HepG2 (cell line): Measurements from ENCODE around the gene CTRL. TPM values are rescaled to one million over a fixed set of nuclear protein-coding genes. Genes with fewer than 3 reads are reported as not detected.

Experiments
- ESRRA ChIP-seq: sonication (generic); formaldehyde crosslinking; IDR thresholded peaks from 2 replicates; pipeline ENCODE4 v1.5.1; 2020; ENCODE audit warnings: mild to moderate bottlenecking, low read depth, missing genetic modification reagents
- FOXJ3 ChIP-seq: sonication (generic); formaldehyde crosslinking; IDR thresholded peaks from 2 replicates; pipeline ENCODE4 v1.4.0; 2020; ENCODE audit warnings: missing genetic modification reagents, mild to moderate bottlenecking, borderline replicate concordance
- JDP2 ChIP-seq: sonication (generic); formaldehyde crosslinking; IDR thresholded peaks from 2 replicates; pipeline ENCODE4 v1.8.1; 2022; ENCODE audit warnings: missing genetic modification reagents, borderline replicate concordance
- MATR3 ChIP-seq: sonication (generic); formaldehyde crosslinking; IDR thresholded peaks from 2 replicates; pipeline ENCODE4 v1.4.0; 2020; ENCODE audit warnings: missing genetic modification reagents
- PAX8 ChIP-seq: sonication (generic); formaldehyde crosslinking; IDR thresholded peaks from 2 replicates; pipeline ENCODE4 v1.8.0; 2022; ENCODE audit warnings: mild to moderate bottlenecking, missing genetic modification reagents, borderline replicate concordance
- SAP130 ChIP-seq: IDR thresholded peaks from 2 replicates; pipeline ENCODE4 v1.6.1; 2016; ENCODE audit warnings: low read depth
- TP53 ChIP-seq: sonication (generic); formaldehyde crosslinking; conservative IDR thresholded peaks from 2 replicates; pipeline ENCODE4 v1.4.0; 2020; ENCODE audit warnings: missing genetic modification reagents
- ZC3H13 ChIP-seq: sonication (generic); formaldehyde crosslinking; IDR thresholded peaks from 2 replicates; pipeline ENCODE4 v1.8.1; 2023; ENCODE audit warnings: mild to moderate bottlenecking, missing genetic modification reagents, moderate library complexity
- ZNF30 ChIP-seq: sonication (generic); formaldehyde crosslinking; IDR thresholded peaks from 2 replicates; pipeline ENCODE4 v1.5.0; 2020; ENCODE audit warnings: mild to moderate bottlenecking, missing genetic modification reagents
- ZNF746 ChIP-seq: sonication (generic); formaldehyde crosslinking; IDR thresholded peaks from 2 replicates; pipeline ENCODE4 v1.8.0; 2022; ENCODE audit warnings: mild to moderate bottlenecking, missing genetic modification reagents
- ZSCAN12 ChIP-seq: sonication (generic); formaldehyde crosslinking; IDR thresholded peaks from 2 replicates; pipeline ENCODE4 v1.9.0; 2021; ENCODE audit warnings: mild to moderate bottlenecking, missing genetic modification reagents
- polyA plus RNA-seq, 8 experiments: library from polyadenylated mRNA; depleted of rRNA in 3 of 8; stranded (reverse) in 7 of 8; unstranded in 1 of 8; fragments of >200 nt; fragmentation: Illumina TruSeq in 4 of 8; extraction: Trizol in 4 of 8; gene quantifications; 2 replicates each; pipeline versions ENCODE4 v1.2.1 to v1.2.3, GENCODE V29; 2011 to 2016; ENCODE audit warnings: low read depth in 4 of 8, missing spikeins in 1 of 8, mixed read lengths in 1 of 8; ENCODE audit not compliant: insufficient read depth in 1 of 8
- total RNA-seq, 5 experiments: library from RNA; depleted of rRNA; stranded (reverse); fragments of >200 nt; fragmentation: Illumina TruSeq; extraction: Trizol; gene quantifications; 2 replicates each; pipeline ENCODE4 v1.2.3, GENCODE V29; 2016; ENCODE audit warnings: low read depth in 1 of 5
- TF ChIP-seq, protein P1 (sequence below): IDR thresholded peaks from 2 replicates; pipeline ENCODE4 v1.6.1; 2016; ENCODE audit warnings: low read depth
- TF ChIP-seq, protein P2 (sequence below): sonication (generic); formaldehyde crosslinking; IDR thresholded peaks from 2 replicates; pipeline ENCODE4 v1.4.0; 2020; ENCODE audit warnings: missing genetic modification reagents
- TF ChIP-seq, protein P3 (sequence below): sonication (generic); formaldehyde crosslinking; IDR thresholded peaks from 2 replicates; pipeline ENCODE4 v1.4.0; 2020; ENCODE audit warnings: low read depth, mild to moderate bottlenecking, missing genetic modification reagents
- TF ChIP-seq, protein P4 (sequence below): sonication (generic); formaldehyde crosslinking; IDR thresholded peaks from 2 replicates; pipeline ENCODE4 v1.4.0; 2020; ENCODE audit warnings: missing genetic modification reagents, low read depth, mild to moderate bottlenecking, borderline replicate concordance
- TF ChIP-seq, protein P5 (sequence below): sonication (generic); formaldehyde crosslinking; IDR thresholded peaks from 2 replicates; pipeline ENCODE4 v1.9.0; 2022; ENCODE audit warnings: missing genetic modification reagents, mild to moderate bottlenecking, borderline replicate concordance

The CTRL gene
- total and polyA plus RNA-seq, 2 of the 13 experiments (the other 11 are each of a cell fraction or from before 2014, with no cell fraction given): 1.9 to 2.7 TPM

DNA sequence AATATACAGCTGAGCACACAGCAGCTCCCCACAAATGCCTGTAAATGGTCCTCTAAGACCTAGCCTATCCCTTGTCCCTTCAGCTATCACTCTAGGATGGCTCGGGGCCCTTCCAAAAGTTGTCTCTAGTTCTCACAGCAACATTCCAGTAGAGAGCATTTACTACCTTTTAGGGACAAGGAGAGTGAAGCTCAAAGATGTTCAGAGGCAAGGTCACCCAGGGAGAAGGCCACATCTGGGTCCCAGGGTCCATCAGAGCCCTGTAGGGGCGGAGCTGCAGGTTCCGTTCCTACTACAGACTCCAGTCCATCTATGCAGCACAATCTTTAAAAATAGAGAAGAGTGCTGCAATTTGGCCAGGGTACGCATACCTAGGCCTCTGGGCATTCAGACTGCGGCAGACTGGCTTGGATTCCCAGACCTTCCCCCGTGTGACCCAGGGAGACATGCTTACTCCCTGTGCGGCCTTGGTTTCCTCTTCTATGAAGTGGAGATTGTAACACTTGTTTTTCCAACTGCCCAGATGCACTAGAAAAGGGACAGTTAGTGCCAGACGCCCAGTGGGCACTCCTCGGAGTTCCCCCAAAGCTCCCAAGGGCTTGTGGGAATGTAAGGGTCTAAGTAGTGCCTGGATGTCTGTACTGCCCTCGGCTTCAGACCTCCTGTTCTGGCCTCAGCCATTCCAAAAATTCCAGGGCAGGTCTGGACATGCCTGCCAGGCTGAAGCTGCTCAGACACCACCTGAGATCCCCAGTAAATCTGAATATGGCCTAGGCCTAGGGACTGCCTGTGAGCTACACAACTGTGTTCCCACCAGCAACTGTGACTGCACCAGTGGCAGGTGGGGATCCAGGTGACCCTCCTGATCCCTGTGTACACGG, 34.2 kb upstream of the CTRL start (continued):
- TF ChIP-seq, protein P1, sequence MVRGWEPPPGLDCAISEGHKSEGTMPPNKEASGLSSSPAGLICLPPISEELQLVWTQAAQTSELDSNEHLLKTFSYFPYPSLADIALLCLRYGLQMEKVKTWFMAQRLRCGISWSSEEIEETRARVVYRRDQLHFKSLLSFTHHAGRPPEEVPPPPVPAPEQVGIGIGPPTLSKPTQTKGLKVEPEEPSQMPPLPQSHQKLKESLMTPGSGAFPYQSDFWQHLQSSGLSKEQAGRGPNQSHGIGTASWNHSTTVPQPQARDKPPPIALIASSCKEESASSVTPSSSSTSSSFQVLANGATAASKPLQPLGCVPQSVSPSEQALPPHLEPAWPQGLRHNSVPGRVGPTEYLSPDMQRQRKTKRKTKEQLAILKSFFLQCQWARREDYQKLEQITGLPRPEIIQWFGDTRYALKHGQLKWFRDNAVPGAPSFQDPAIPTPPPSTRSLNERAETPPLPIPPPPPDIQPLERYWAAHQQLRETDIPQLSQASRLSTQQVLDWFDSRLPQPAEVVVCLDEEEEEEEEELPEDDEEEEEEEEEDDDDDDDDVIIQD (CRISPR knock-in tag): no peak
- TF ChIP-seq FOXJ3 (no peak), JDP2 (CRISPR knock-in tag) (no peak), MATR3 (CRISPR knock-in tag) (no peak), PAX8 (CRISPR knock-in tag) (0 out of 2 replicates have a peak, but pooled peaks have one; percentile 21), ZSCAN12 (no peak), ZNF746 (CRISPR knock-in tag) (peak; percentile 26; the same call in 1 of the 2 replicates), SAP130 (CRISPR knock-in tag) (peak; percentile 27), ESRRA (CRISPR knock-in tag) (peak; percentile 84), ZC3H13 (CRISPR knock-in tag) (no peak), ZNF30 (CRISPR knock-in tag) (0 out of 2 replicates have a peak, but pooled peaks have one; percentile 25), TP53 (CRISPR knock-in tag) (peak; percentile 99)
- TF ChIP-seq, protein P2, sequence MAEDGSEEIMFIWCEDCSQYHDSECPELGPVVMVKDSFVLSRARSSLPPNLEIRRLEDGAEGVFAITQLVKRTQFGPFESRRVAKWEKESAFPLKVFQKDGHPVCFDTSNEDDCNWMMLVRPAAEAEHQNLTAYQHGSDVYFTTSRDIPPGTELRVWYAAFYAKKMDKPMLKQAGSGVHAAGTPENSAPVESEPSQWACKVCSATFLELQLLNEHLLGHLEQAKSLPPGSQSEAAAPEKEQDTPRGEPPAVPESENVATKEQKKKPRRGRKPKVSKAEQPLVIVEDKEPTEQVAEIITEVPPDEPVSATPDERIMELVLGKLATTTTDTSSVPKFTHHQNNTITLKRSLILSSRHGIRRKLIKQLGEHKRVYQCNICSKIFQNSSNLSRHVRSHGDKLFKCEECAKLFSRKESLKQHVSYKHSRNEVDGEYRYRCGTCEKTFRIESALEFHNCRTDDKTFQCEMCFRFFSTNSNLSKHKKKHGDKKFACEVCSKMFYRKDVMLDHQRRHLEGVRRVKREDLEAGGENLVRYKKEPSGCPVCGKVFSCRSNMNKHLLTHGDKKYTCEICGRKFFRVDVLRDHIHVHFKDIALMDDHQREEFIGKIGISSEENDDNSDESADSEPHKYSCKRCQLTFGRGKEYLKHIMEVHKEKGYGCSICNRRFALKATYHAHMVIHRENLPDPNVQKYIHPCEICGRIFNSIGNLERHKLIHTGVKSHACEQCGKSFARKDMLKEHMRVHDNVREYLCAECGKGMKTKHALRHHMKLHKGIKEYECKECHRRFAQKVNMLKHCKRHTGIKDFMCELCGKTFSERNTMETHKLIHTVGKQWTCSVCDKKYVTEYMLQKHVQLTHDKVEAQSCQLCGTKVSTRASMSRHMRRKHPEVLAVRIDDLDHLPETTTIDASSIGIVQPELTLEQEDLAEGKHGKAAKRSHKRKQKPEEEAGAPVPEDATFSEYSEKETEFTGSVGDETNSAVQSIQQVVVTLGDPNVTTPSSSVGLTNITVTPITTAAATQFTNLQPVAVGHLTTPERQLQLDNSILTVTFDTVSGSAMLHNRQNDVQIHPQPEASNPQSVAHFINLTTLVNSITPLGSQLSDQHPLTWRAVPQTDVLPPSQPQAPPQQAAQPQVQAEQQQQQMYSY (CRISPR knock-in tag): peak; percentile 86
- TF ChIP-seq, protein P3, sequence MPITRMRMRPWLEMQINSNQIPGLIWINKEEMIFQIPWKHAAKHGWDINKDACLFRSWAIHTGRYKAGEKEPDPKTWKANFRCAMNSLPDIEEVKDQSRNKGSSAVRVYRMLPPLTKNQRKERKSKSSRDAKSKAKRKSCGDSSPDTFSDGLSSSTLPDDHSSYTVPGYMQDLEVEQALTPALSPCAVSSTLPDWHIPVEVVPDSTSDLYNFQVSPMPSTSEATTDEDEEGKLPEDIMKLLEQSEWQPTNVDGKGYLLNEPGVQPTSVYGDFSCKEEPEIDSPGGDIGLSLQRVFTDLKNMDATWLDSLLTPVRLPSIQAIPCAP (CRISPR knock-in tag): 0 out of 2 replicates have a peak, but pooled peaks have one; percentile 48
- TF ChIP-seq, protein P4, sequence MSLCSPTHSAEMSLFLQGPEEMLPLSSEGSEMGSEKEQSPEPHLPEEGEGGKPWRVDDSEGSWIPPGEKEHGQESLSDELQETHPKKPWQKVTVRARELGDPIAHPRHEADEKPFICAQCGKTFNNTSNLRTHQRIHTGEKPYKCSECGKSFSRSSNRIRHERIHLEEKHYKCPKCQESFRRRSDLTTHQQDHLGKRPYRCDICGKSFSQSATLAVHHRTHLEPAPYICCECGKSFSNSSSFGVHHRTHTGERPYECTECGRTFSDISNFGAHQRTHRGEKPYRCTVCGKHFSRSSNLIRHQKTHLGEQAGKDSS (CRISPR knock-in tag): no peak
- TF ChIP-seq, protein P5, sequence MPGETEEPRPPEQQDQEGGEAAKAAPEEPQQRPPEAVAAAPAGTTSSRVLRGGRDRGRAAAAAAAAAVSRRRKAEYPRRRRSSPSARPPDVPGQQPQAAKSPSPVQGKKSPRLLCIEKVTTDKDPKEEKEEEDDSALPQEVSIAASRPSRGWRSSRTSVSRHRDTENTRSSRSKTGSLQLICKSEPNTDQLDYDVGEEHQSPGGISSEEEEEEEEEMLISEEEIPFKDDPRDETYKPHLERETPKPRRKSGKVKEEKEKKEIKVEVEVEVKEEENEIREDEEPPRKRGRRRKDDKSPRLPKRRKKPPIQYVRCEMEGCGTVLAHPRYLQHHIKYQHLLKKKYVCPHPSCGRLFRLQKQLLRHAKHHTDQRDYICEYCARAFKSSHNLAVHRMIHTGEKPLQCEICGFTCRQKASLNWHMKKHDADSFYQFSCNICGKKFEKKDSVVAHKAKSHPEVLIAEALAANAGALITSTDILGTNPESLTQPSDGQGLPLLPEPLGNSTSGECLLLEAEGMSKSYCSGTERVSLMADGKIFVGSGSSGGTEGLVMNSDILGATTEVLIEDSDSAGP (CRISPR knock-in tag): 0 out of 2 replicates have a peak, but pooled peaks have one; percentile 10
